Right forelimb (tissue), 1 donor: ENCODE data around the gene GPBP1.
"Not testable (repeated sequence)": the region's sequence is repeated elsewhere in the genome, so short reads cannot be mapped to it uniquely, and the experiment has no call there.

ENCODE experiments used
- DNase-seq: peaks from one replicate; pipeline ENCODE4 v3.0.0-alpha.2; 2018

Gene GPBP1

GRCh38 chr5:57215629-57216195 lies 41.9 kb downstream of the GPBP1 start:
- DNase-seq = no peak

DNA sequence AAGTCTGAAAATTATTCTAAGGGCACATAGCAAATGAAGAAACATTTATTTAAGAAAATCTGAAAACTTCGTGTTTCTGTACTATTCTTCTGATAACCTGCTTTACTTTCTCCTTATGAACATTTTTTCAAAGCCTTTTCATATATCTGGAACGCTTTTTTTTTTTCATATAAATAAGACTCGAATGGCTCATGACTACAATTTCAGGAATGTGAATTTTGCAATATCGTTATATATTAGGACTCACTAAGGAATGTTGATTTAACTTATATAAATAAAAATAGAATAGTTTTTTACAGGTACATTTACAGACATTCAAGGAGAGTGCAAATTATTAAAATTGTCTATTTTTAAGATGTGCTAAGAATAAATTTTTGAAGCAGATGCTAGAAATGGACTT lies 42.9 kb downstream of the GPBP1 start:
- DNase-seq = no peak

DNA sequence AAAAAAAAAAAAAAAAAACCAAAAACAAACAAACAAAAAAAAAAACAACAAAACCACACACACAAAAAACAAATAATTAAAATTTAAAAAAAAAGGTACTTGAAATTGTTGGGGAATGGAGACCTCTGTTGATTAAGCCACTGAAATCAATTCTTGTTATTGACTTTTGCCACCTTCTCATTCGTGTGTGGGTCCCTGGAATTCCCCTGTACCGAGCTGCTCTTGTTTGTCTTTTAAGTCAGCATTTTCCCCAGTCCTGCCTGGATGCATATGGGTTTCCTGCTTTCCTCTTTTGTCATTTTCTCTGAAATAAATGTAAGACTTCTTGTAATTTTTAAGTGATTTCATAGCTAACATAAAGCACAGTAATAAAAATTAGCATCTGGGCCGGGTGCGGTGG lies 45.5 kb downstream of the GPBP1 start:
- no peak for DNase-seq

GRCh38 chr5:57221049-57221568 lies 47.2 kb downstream of the GPBP1 start:
- DNase-seq = no peak

- no peak for DNase-seq
Observed at GRCh38 chr5:57225553-57225952, 51.7 kb downstream of the GPBP1 start.

DNA sequence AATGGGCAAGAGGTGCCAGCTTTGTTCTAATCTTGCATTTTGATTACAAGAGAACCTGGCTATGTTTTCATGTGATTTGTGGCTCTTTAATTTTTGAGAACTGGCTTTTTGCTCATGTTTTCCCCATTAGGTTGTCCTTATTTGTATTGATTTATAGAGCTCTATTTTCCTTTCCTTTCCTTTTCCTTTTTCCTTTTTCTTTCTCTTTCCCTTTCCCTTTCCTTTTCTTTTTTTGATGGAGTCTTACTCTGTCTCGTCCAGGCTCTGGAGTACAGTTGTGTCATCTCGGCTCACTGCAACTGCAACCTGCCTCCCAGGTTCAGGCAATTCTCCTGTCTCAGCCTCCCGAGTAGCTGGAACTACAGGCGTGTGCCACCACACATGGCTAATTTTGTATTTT lies 55.5 kb downstream of the GPBP1 start:
- no peak for DNase-seq

GRCh38 chr5:57231607-57232006 lies 57.7 kb downstream of the GPBP1 start:
- DNase-seq = no peak

GRCh38 chr5:57232293-57233033 lies 58.6 kb downstream of the GPBP1 start:
- DNase-seq = no peak

- no peak for DNase-seq
Observed at GRCh38 chr5:57243286-57244137, 69.7 kb downstream of the GPBP1 start.

DNA sequence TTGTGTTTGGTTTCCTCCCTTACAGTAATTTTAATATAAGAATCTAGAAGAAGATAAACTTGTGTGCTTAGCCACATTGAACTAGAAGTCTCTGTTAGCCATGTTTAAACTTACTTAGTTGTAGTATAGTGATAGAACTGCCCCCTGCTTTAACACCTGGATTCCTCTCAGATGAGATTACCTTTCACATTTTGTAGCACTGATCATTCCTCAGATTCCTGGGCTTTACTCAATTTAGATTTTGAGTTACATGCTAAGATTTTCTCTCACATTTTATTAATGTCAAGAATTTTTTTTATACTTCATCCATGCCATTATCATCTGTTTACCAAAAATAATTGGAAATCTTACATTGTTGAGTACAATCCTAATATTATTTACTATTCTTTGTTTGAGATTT lies 70.5 kb downstream of the GPBP1 start:
- no peak for DNase-seq

GRCh38 chr5:57246426-57246825 lies 72.6 kb downstream of the GPBP1 start:
- DNase-seq = no peak

- DNase-seq = no peak
Observed at GRCh38 chr5:57247765-57248164, 73.9 kb downstream of the GPBP1 start.

DNA sequence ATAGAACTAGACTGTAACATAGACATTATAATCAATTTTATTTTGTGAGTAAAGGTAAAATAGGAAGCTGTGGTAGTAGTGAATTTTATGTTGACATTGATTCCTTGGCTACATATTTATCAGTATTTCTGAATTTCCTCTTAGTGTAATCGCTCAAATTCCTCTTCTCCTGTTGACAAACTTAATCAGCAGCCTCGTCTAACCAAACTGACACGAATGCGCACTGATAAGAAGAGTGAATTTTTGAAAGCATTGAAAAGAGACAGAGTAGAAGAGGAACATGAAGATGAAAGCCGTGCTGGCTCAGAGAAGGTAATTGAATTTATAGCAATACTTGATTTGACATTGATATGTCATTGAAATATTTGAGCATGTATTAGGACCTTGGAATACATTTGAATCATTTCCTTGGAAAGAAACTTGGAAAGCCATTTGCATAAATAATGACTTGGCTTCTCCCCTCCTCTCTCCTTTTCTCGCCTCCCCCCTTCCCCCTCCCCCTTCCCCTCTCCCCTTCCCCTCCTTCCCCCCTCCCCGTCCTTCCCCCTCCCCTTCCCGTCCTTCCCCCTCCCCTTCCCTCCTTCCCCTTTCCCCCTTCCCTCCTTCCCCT lies 75.5 kb downstream of the GPBP1 start:
- DNase-seq = no peak

DNA sequence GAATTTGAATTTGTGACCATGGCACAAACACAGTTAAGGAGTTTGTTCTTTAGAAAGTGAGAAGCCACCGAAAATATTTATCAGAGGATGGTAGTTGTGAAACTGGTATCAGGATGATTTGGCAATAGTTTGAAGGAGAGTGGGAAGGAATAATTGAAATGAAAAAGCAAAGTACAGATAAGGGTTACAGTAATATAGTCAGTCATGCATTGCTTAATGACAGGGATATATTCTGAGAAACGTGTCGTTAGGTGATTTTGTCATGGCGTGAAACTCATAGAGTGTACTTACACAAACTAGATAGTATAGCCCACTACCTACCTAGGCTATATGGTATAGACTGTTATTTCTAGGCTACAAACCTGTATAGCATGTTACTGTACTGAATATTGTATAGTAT lies 84.2 kb downstream of the GPBP1 start:
- DNase-seq = no peak

- DNase-seq = no peak
Observed at GRCh38 chr5:57258943-57259342, 85.1 kb downstream of the GPBP1 start.

DNA sequence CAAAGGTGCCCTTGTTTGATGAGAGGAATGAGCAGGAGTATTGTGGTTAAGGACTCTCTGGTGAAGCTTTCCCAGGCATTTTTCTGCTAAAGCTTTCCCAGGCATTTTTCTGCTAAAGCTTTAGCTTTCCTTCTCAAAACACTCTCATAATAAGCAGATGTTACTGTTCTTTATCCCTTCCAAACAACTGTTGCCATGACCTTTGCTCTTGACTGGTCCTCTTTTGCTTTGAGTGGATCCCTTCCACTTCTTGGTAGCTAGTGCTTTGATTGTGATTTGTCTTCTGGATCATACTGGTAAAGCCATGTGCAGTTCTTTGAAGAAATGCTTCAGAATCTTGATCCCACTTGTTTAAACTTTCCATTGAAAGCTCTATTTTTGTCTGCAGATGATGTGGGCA lies 85.8 kb downstream of the GPBP1 start:
- no peak for DNase-seq

DNA sequence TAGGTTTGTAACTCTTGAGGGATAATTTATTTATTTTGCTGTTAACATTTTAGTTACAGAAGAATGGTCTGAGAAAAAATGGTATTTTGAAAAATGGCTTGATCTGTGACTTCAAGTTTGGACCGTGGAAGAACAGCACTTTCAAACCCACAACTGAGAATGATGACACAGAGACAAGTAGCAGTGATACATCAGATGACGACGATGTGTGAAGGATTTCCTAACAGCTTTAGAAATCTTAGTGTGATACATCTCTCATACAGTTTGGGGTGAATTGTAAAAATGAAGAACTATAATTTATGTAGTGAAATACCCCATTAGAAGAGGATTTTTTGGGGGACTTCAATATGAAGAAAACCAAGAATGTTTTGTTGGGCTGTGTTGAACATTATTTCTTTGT lies 88.7 kb downstream of the GPBP1 start:
- DNase-seq = no peak

GRCh38 chr5:57267805-57268204 lies 93.9 kb downstream of the GPBP1 start:
- no peak for DNase-seq

DNA sequence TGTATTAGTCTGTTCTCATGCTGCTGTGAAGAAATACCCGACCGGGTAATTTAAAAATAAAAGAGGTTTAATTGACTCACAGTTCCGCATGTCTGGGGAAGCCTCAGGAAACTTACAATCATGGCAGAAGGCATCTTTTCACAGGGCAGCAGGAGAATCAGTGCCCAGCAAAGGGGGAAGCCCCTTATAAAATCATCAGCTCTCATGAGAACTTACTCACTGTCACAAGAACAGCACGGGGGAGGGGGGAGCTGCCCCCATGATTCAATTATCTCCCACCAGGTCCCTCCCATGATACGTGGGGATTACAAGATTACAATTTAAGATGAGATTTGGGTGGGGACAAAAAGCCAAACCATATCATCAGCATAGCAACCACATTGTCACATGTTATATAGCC lies 102.5 kb downstream of the GPBP1 start:
- DNase-seq = no peak

- no peak for DNase-seq
Observed at GRCh38 chr5:57277085-57277484, 103.2 kb downstream of the GPBP1 start.

GRCh38 chr5:57280853-57281252 lies 107.0 kb downstream of the GPBP1 start:
- no peak for DNase-seq

GRCh38 chr5:57285084-57285483 lies 111.2 kb downstream of the GPBP1 start:
- not testable (repeated sequence) for DNase-seq

GRCh38 chr5:57291894-57292293 lies 118.0 kb downstream of the GPBP1 start:
- DNase-seq = no peak
